ENCODE results near the gene BIRC7.

GRCh38 chr20:63216849-63217471 lies 18.7 kb upstream of the BIRC7 start:
- no peak for TF ChIP-seq CTCF (conservative IDR thresholded peaks at IDR 0.05; ENCODE audit: low read depth, low read length)
- TF ChIP-seq, protein P1, sequence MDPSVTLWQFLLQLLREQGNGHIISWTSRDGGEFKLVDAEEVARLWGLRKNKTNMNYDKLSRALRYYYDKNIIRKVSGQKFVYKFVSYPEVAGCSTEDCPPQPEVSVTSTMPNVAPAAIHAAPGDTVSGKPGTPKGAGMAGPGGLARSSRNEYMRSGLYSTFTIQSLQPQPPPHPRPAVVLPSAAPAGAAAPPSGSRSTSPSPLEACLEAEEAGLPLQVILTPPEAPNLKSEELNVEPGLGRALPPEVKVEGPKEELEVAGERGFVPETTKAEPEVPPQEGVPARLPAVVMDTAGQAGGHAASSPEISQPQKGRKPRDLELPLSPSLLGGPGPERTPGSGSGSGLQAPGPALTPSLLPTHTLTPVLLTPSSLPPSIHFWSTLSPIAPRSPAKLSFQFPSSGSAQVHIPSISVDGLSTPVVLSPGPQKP (IDR thresholded peaks at IDR 0.05; ENCODE audit: borderline replicate concordance, low read depth, low read length): no peak
- no peak for TF ChIP-seq FOS (IDR thresholded peaks at IDR 0.05; ENCODE audit: low read depth, low read length)
- TF ChIP-seq POLR2A (IDR thresholded peaks at IDR 0.05; ENCODE audit: low read depth, low read length): no peak
- TF ChIP-seq RFX5 (IDR thresholded peaks at IDR 0.05; ENCODE audit: low read depth, low read length): no peak

All from IMR-90 (cell line).